HEK293 (cell line): ENCODE data around the gene HOXA6.

Experiments
- BCL11A ChIP-seq: fragments of 450-650 bp; formaldehyde crosslinking; IDR thresholded peaks from 2 replicates; pipeline ENCODE4 v1.5.1; 2016; ENCODE audit warnings: low read depth, missing biosample characterization, missing genetic modification characterization
- GLIS1 ChIP-seq: fragments of 450-650 bp; formaldehyde crosslinking; IDR thresholded peaks from 2 replicates; pipeline ENCODE4 v1.5.1; 2016; ENCODE audit warnings: missing biosample characterization, missing genetic modification characterization
- OVOL3 ChIP-seq: fragments of 450-650 bp; formaldehyde crosslinking; IDR thresholded peaks from 2 replicates; pipeline ENCODE4 v1.5.1; 2016; ENCODE audit warnings: missing biosample characterization, missing genetic modification characterization
- PATZ1 ChIP-seq: fragments of 450-650 bp; formaldehyde crosslinking; IDR thresholded peaks from 2 replicates; pipeline ENCODE4 v1.5.1; 2016; ENCODE audit warnings: missing biosample characterization, missing genetic modification characterization
- ZBTB26 ChIP-seq: fragments of 450-650 bp; formaldehyde crosslinking; optimal IDR thresholded peaks from 2 replicates; pipeline ENCODE3; 2016; ENCODE audit warnings: missing biosample characterization, mild to moderate bottlenecking, missing genetic modification characterization
- ZBTB7A ChIP-seq: fragments of 450-650 bp; formaldehyde crosslinking; IDR thresholded peaks from 2 replicates; pipeline ENCODE4 v1.5.1; 2016; ENCODE audit warnings: low read depth, missing biosample characterization, missing genetic modification characterization
- ZNF155 ChIP-seq: fragments of 450-650 bp; formaldehyde crosslinking; IDR thresholded peaks from 2 replicates; pipeline ENCODE4 v1.5.1; 2016; ENCODE audit warnings: missing biosample characterization, missing genetic modification characterization
- ZNF362 ChIP-seq: fragments of 450-650 bp; formaldehyde crosslinking; IDR thresholded peaks from 2 replicates; pipeline ENCODE4 v1.5.1; 2016; ENCODE audit warnings: missing biosample characterization, missing genetic modification characterization
- ZNF366 ChIP-seq: fragments of 450-650 bp; formaldehyde crosslinking; conservative IDR thresholded peaks from 2 replicates; pipeline ENCODE4 v1.5.1; 2016; ENCODE audit warnings: missing biosample characterization, missing genetic modification characterization
- ZNF394 ChIP-seq: fragments of 450-650 bp; formaldehyde crosslinking; IDR thresholded peaks from 2 replicates; pipeline ENCODE4 v1.5.1; 2016; ENCODE audit warnings: missing biosample characterization, missing genetic modification characterization, mild to moderate bottlenecking, moderate library complexity, borderline replicate concordance
- ZNF423 ChIP-seq: fragments of 450-650 bp; formaldehyde crosslinking; IDR thresholded peaks from 2 replicates; pipeline ENCODE4 v1.5.1; 2016; ENCODE audit warnings: missing biosample characterization, missing genetic modification characterization
- ZNF433 ChIP-seq: fragments of 450-650 bp; formaldehyde crosslinking; IDR thresholded peaks from 2 replicates; pipeline ENCODE4 v1.5.1; 2016; ENCODE audit warnings: missing biosample characterization, missing genetic modification characterization, low read depth
- ZNF514 ChIP-seq: fragments of 450-650 bp; formaldehyde crosslinking; IDR thresholded peaks from 2 replicates; pipeline ENCODE4 v1.5.1; 2016; ENCODE audit warnings: missing biosample characterization, missing genetic modification characterization
- ZNF521 ChIP-seq: fragments of 450-650 bp; formaldehyde crosslinking; IDR thresholded peaks from 2 replicates; pipeline ENCODE4 v1.5.1; 2017; ENCODE audit warnings: missing biosample characterization, mild to moderate bottlenecking, missing genetic modification characterization
- ZNF529 ChIP-seq: fragments of 450-650 bp; formaldehyde crosslinking; IDR thresholded peaks from 2 replicates; pipeline ENCODE4 v1.5.1; 2017; ENCODE audit warnings: missing genetic modification characterization, missing biosample characterization; ENCODE audit not compliant: insufficient replicate concordance
- ZNF555 ChIP-seq: fragments of 450-650 bp; formaldehyde crosslinking; conservative IDR thresholded peaks from 2 replicates; pipeline ENCODE4 v1.5.1; 2017; ENCODE audit warnings: missing biosample characterization, mild to moderate bottlenecking, missing genetic modification characterization, inconsistent platforms
- ZNF558 ChIP-seq: fragments of 450-650 bp; formaldehyde crosslinking; IDR thresholded peaks from 2 replicates; pipeline ENCODE4 v1.5.1; 2016; ENCODE audit warnings: missing biosample characterization, missing genetic modification characterization
- ZNF621 ChIP-seq: fragments of 450-650 bp; formaldehyde crosslinking; IDR thresholded peaks from 2 replicates; pipeline ENCODE4 v1.5.1; 2017; ENCODE audit warnings: missing biosample characterization, missing genetic modification characterization
- ZNF626 ChIP-seq: fragments of 450-650 bp; sonication (Bioruptor Pico); formaldehyde crosslinking; IDR thresholded peaks from 2 replicates; pipeline ENCODE4 v1.5.1; 2018; ENCODE audit warnings: missing biosample characterization, missing genetic modification characterization, inconsistent platforms
- ZNF704 ChIP-seq: fragments of 450-650 bp; formaldehyde crosslinking; IDR thresholded peaks from 2 replicates; pipeline ENCODE4 v1.5.1; 2016; ENCODE audit warnings: missing biosample characterization, missing genetic modification characterization
- TF ChIP-seq, protein P1 (sequence below): fragments of 450-650 bp; formaldehyde crosslinking; IDR thresholded peaks from 2 replicates; pipeline ENCODE4; 2016; ENCODE audit warnings: missing biosample characterization, missing genetic modification characterization
- TF ChIP-seq, protein P2 (sequence below): fragments of 450-650 bp; formaldehyde crosslinking; conservative IDR thresholded peaks from 2 replicates; pipeline ENCODE4 v1.5.1; 2016; ENCODE audit warnings: low read depth, missing biosample characterization, missing genetic modification characterization
- TF ChIP-seq, protein P3 (sequence below): fragments of 450-650 bp; formaldehyde crosslinking; IDR thresholded peaks from 2 replicates; pipeline ENCODE4 v1.5.1; 2016; ENCODE audit warnings: missing biosample characterization, missing genetic modification characterization
- TF ChIP-seq, protein P4 (sequence below): fragments of 450-650 bp; formaldehyde crosslinking; IDR thresholded peaks from 2 replicates; pipeline ENCODE4 v1.5.1; 2017; ENCODE audit warnings: missing biosample characterization, missing genetic modification characterization

The HOXA6 gene

GRCh38 chr7:27161214-27161720, 13.7 kb upstream of the HOXA6 start (continued):
- TF ChIP-seq PATZ1: peak; percentile 63; the same call in 1 of the 2 replicates
- no peak for TF ChIP-seq ZNF558 (tag by site-specific recombination)
- no peak for TF ChIP-seq ZBTB26 (tag by site-specific recombination)
- no peak for TF ChIP-seq ZNF555 (tag by site-specific recombination)
- no peak for TF ChIP-seq ZNF621 (tag by site-specific recombination)
- TF ChIP-seq ZNF529: no peak
- TF ChIP-seq ZNF626 (tag by site-specific recombination): no peak
- peak; percentile 34; the same call in 1 of the 2 replicates for TF ChIP-seq OVOL3 (tag by site-specific recombination)
- TF ChIP-seq GLIS1: 0 out of 2 replicates have a peak, but pooled peaks have one; percentile 6
- TF ChIP-seq, protein P1, sequence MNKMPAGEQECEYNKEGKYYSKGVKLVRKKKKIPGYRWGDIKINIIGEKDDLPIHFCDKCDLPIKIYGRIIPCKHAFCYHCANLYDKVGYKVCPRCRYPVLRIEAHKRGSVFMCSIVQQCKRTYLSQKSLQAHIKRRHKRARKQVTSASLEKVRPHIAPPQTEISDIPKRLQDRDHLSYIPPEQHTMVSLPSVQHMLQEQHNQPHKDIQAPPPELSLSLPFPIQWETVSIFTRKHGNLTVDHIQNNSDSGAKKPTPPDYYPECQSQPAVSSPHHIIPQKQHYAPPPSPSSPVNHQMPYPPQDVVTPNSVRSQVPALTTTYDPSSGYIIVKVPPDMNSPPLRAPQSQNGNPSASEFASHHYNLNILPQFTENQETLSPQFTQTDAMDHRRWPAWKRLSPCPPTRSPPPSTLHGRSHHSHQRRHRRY (tag by site-specific recombination): no peak; the same call in 1 of the 2 replicates
- TF ChIP-seq ZNF423: peak; percentile 57; the same call in 1 of the 2 replicates
- TF ChIP-seq ZNF704 (tag by site-specific recombination): no peak
- no peak for TF ChIP-seq ZNF394 (tag by site-specific recombination)
- TF ChIP-seq ZNF433 (tag by site-specific recombination): no peak
- no peak for TF ChIP-seq ZNF362 (tag by site-specific recombination)
- no peak for TF ChIP-seq ZNF155
- TF ChIP-seq, protein P2, sequence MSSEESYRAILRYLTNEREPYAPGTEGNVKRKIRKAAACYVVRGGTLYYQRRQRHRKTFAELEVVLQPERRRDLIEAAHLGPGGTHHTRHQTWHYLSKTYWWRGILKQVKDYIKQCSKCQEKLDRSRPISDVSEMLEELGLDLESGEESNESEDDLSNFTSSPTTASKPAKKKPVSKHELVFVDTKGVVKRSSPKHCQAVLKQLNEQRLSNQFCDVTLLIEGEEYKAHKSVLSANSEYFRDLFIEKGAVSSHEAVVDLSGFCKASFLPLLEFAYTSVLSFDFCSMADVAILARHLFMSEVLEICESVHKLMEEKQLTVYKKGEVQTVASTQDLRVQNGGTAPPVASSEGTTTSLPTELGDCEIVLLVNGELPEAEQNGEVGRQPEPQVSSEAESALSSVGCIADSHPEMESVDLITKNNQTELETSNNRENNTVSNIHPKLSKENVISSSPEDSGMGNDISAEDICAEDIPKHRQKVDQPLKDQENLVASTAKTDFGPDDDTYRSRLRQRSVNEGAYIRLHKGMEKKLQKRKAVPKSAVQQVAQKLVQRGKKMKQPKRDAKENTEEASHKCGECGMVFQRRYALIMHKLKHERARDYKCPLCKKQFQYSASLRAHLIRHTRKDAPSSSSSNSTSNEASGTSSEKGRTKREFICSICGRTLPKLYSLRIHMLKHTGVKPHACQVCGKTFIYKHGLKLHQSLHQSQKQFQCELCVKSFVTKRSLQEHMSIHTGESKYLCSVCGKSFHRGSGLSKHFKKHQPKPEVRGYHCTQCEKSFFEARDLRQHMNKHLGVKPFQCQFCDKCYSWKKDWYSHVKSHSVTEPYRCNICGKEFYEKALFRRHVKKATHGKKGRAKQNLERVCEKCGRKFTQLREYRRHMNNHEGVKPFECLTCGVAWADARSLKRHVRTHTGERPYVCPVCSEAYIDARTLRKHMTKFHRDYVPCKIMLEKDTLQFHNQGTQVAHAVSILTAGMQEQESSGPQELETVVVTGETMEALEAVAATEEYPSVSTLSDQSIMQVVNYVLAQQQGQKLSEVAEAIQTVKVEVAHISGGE (tag by site-specific recombination): no peak
- TF ChIP-seq, protein P3, sequence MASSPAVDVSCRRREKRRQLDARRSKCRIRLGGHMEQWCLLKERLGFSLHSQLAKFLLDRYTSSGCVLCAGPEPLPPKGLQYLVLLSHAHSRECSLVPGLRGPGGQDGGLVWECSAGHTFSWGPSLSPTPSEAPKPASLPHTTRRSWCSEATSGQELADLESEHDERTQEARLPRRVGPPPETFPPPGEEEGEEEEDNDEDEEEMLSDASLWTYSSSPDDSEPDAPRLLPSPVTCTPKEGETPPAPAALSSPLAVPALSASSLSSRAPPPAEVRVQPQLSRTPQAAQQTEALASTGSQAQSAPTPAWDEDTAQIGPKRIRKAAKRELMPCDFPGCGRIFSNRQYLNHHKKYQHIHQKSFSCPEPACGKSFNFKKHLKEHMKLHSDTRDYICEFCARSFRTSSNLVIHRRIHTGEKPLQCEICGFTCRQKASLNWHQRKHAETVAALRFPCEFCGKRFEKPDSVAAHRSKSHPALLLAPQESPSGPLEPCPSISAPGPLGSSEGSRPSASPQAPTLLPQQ (tag by site-specific recombination): 0 out of 2 replicates have a peak, but pooled peaks have one; percentile 46
- TF ChIP-seq, protein P4, sequence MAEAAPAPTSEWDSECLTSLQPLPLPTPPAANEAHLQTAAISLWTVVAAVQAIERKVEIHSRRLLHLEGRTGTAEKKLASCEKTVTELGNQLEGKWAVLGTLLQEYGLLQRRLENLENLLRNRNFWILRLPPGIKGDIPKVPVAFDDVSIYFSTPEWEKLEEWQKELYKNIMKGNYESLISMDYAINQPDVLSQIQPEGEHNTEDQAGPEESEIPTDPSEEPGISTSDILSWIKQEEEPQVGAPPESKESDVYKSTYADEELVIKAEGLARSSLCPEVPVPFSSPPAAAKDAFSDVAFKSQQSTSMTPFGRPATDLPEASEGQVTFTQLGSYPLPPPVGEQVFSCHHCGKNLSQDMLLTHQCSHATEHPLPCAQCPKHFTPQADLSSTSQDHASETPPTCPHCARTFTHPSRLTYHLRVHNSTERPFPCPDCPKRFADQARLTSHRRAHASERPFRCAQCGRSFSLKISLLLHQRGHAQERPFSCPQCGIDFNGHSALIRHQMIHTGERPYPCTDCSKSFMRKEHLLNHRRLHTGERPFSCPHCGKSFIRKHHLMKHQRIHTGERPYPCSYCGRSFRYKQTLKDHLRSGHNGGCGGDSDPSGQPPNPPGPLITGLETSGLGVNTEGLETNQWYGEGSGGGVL: peak; percentile 75
- TF ChIP-seq ZNF521 (tag by site-specific recombination): no peak
- TF ChIP-seq ZBTB7A (tag by site-specific recombination): no peak; the same call in 1 of the 2 replicates
- peak; percentile 83 for TF ChIP-seq BCL11A
- no peak for TF ChIP-seq ZNF514
- TF ChIP-seq ZNF366 (tag by site-specific recombination): 0 out of 2 replicates have a peak, but pooled peaks have one; percentile 29
